Measurements from ENCODE around the gene CHP2. TPM values are rescaled to one million over a fixed set of nuclear protein-coding genes. Genes with fewer than 3 reads are reported as not detected.

Gene CHP2
- total and polyA plus RNA-seq, 8 donors: 0.10 to 0.35 (median 0.20) TPM; not detected in 1

- Histone ChIP-seq H3K27ac (no peak overlapping the region), H3K36me3 (no peaks in the 10 kb centered on the region), H3K27me3 (peaks cover 0 to 13% of the 10 kb centered on the region in 2 donors), H3K4me1 (no peaks in the 10 kb centered on the region), H3K4me3 (no peak overlapping the region), H3K9me3 (no peaks in the 10 kb centered on the region)
- no peak for TF ChIP-seq CTCF (IDR thresholded peaks at IDR 0.05)
- intact Hi-C loops (cut with DNase I): no loop called here
- no peak for DNase-seq
- no peak for ATAC-seq
Observed at GRCh38 chr16:23771642-23772041, 16.8 kb downstream of the CHP2 start.

GRCh38 chr16:23773339-23773738 lies 18.5 kb downstream of the CHP2 start:
- Histone ChIP-seq H3K36me3 (no peaks in the 10 kb centered on the region), H3K27ac (no peak overlapping the region), H3K4me1 (no peaks in the 10 kb centered on the region), H3K27me3 (peaks cover 0 to 13% of the 10 kb centered on the region in 2 donors), H3K4me3 (no peak overlapping the region), H3K9me3 (no peaks in the 10 kb centered on the region)
- intact Hi-C loops (cut with DNase I): no loop called here
- no peak for TF ChIP-seq CTCF (IDR thresholded peaks at IDR 0.05)
- DNase-seq (no peak), ATAC-seq (no peak)

DNA sequence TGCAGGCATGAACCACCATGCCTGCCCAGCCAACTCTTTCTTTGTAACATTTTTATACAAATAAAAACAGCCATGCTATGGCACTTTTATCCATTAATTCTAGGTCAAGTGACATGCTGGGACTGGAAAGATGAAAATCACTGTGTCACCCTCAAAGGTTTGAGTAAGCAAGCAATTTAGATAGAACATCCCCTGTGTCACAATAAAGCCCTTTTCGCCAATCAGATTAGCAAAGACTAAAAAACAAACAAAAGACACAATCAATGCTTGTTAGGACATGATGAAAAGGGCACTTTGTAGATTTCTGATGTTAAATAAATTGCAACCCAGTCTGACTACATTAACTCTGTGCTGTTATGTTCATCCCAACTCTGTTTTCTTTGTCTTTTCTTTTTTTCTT lies 26.4 kb downstream of the CHP2 start:
- no peak overlapping the region for H3K27ac ChIP-seq
- no peak for ATAC-seq
- no peak for TF ChIP-seq CTCF (IDR thresholded peaks at IDR 0.05)
- H3K9me3 ChIP-seq: no peaks in the 10 kb centered on the region
- H3K4me3 ChIP-seq: no peak overlapping the region
- intact Hi-C loops (cut with DNase I): no loop called here
- DNase-seq: no peak
- no peaks in the 10 kb centered on the region for H3K36me3 ChIP-seq
- no peaks in the 10 kb centered on the region for H3K4me1 ChIP-seq
- peaks cover 0 to 62% of the 10 kb centered on the region in 2 donors for H3K27me3 ChIP-seq

- TF ChIP-seq CTCF (IDR thresholded peaks at IDR 0.05): no peak
- Histone ChIP-seq H3K4me1 (peaks cover 0 to 5% of the 10 kb centered on the region in 2 donors), H3K27ac (no peak overlapping the region), H3K9me3 (no peaks in the 10 kb centered on the region), H3K27me3 (peaks cover 0 to 74% of the 10 kb centered on the region in 2 donors), H3K36me3 (no peaks in the 10 kb centered on the region), H3K4me3 (no peak overlapping the region)
- ATAC-seq (peak; percentile 45), DNase-seq (no peak)
- intact Hi-C loops (cut with DNase I): no loop called here
Observed at GRCh38 chr16:23784811-23785447, 30.1 kb downstream of the CHP2 start.

- no peak for DNase-seq
- Histone ChIP-seq H3K27ac (no peak overlapping the region), H3K27me3 (peaks cover 0 to 67% of the 10 kb centered on the region in 2 donors), H3K4me1 (peaks cover 0 to 5% of the 10 kb centered on the region in 2 donors), H3K4me3 (no peak overlapping the region), H3K9me3 (no peaks in the 10 kb centered on the region), H3K36me3 (no peaks in the 10 kb centered on the region)
- no peak for ATAC-seq
- intact Hi-C loops (cut with DNase I): no loop called here
- no peak for TF ChIP-seq CTCF (IDR thresholded peaks at IDR 0.05)
Observed at GRCh38 chr16:23785842-23786241, 31.0 kb downstream of the CHP2 start.

Measured in left lung (tissue), 10 donors.